ENCODE measurements around the gene AFP. TPM values are rescaled to one million over a fixed set of nuclear protein-coding genes. Genes with fewer than 3 reads are reported as not detected.
"Not testable (repeated sequence)": the region's sequence is repeated elsewhere in the genome, so short reads cannot be mapped to it uniquely, and the experiment has no call there.

The AFP gene
- total and polyA plus RNA-seq, 10 of the 15 experiments (the other 5 are each of a cell fraction or from before 2014, with no cell fraction given) = 0.72 TPM; not detected in 9

GRCh38 chr4:73388887-73389286, 47.1 kb upstream of the AFP start:
- Histone ChIP-seq H2AFZ (ENCODE audit: control insufficient read depth, low read depth, low read length) (no peak overlapping the region), H3K79me2 (ENCODE audit: control insufficient read depth, insufficient read depth, low read length) (no peaks in the 10 kb centered on the region), H3K9me3 (replicated peaks; ENCODE audit: control insufficient read depth, insufficient read depth, low read length) (no peaks in the 10 kb centered on the region), H3K9ac (ENCODE audit: control insufficient read depth, insufficient read depth, low read length) (no peak overlapping the region), H3K4me3 (no peak overlapping the region), H4K20me1 (ENCODE audit: control insufficient read depth, insufficient read depth) (no peaks in the 10 kb centered on the region), H3K27me3 (replicated peaks in 1 of 2; ENCODE audit: control insufficient read depth in 2 of 2, insufficient read depth in 2 of 2, low read length in 1 of 2) (no peaks in the 10 kb centered on the region), H3K27ac (ENCODE audit: control insufficient read depth, insufficient read depth) (no peak overlapping the region), H3K4me2 (ENCODE audit: control insufficient read depth, insufficient read depth) (no peak overlapping the region), H3K4me1 (ENCODE audit: control insufficient read depth, insufficient read depth, low read length) (no peaks in the 10 kb centered on the region), H3K36me3 (ENCODE audit: control insufficient read depth in 2 of 2, insufficient read depth in 2 of 2, low read length in 1 of 2) (no peaks in the 10 kb centered on the region)
- POLR2A ChIA-PET = no interaction called here
- SMC1A ChIA-PET (ENCODE audit: uncharacterized antibody, unreplicated experiment) = no interaction called here
- RAD21 ChIA-PET (ENCODE audit: unreplicated experiment) = no interaction called here
- TF ChIP-seq USF2 (IDR thresholded peaks at IDR 0.05; ENCODE audit: borderline replicate concordance, low read depth, low read length) (no peak), GATAD2B (conservative IDR thresholded peaks at IDR 0.05; ENCODE audit: low read depth) (no peak), RAD51 (IDR thresholded peaks at IDR 0.05) (no peak), BACH1 (IDR thresholded peaks at IDR 0.05; ENCODE audit: borderline replicate concordance) (no peak), FOS (IDR thresholded peaks at IDR 0.05; ENCODE audit: borderline replicate concordance, extremely low read depth, insufficient read length) (no peak), USF1 (IDR thresholded peaks at IDR 0.05; ENCODE audit: borderline replicate concordance, extremely low read length, insufficient read depth, low read depth, low read length) (no peak), RFX5 (IDR thresholded peaks at IDR 0.05; ENCODE audit: low read depth, low read length) (no peak)
- DNase-seq (ENCODE audit: low read depth, low spot score) = no peak
- BruUV-seq (replicated peaks) = no TSS peak
- WGBS (ENCODE audit: insufficient coverage, insufficient replicate concordance, low lambda C conversion rate, missing lambda C conversion rate) = 88% methylated on average over 1 of the region's 1 CpG
- intact Hi-C loops (cut with micrococcal nuclease; ENCODE audit: unreplicated experiment) (no loop called here), in situ Hi-C loops (cut with MboI) (no loop called here)
- ATAC-seq = no peak
- CTCF ChIA-PET = no interaction called here
- no peak for FAIRE-seq

GRCh38 chr4:73389663-73390062, 46.4 kb upstream of the AFP start:
- BruUV-seq (replicated peaks); H4K20me1 ChIP-seq (ENCODE audit: control insufficient read depth, insufficient read depth); POLR2A ChIA-PET; H3K79me2 ChIP-seq (ENCODE audit: control insufficient read depth, insufficient read depth, low read length); intact Hi-C loops (cut with micrococcal nuclease; ENCODE audit: unreplicated experiment); DNase-seq (ENCODE audit: low read depth, low spot score); H3K4me3 ChIP-seq; H3K4me1 ChIP-seq (ENCODE audit: control insufficient read depth, insufficient read depth, low read length); FAIRE-seq; ATAC-seq; H3K4me2 ChIP-seq (ENCODE audit: control insufficient read depth, insufficient read depth); H3K36me3 ChIP-seq (ENCODE audit: control insufficient read depth in 2 of 2, insufficient read depth in 2 of 2, low read length in 1 of 2); in situ Hi-C loops (cut with MboI); H2AFZ ChIP-seq (ENCODE audit: control insufficient read depth, low read depth, low read length); H3K9me3 ChIP-seq (replicated peaks; ENCODE audit: control insufficient read depth, insufficient read depth, low read length); SMC1A ChIA-PET (ENCODE audit: uncharacterized antibody, unreplicated experiment); H3K27ac ChIP-seq (ENCODE audit: control insufficient read depth, insufficient read depth); H3K27me3 ChIP-seq (replicated peaks in 1 of 2; ENCODE audit: control insufficient read depth in 2 of 2, insufficient read depth in 2 of 2, low read length in 1 of 2); RAD21 ChIA-PET (ENCODE audit: unreplicated experiment); H3K9ac ChIP-seq (ENCODE audit: control insufficient read depth, insufficient read depth, low read length): not testable (repeated sequence)
- CTCF ChIA-PET = interaction anchor here (1.2 kb wide), 1 partner anchor 10 kb away, joined by 3 read pairs; no protein-coding TSS in a partner anchor
- 15% methylated on average over 2 of the region's 2 CpGs for WGBS (ENCODE audit: insufficient coverage, insufficient replicate concordance, low lambda C conversion rate, missing lambda C conversion rate)
